Suprapubic skin (tissue), 4 donors: ENCODE results near the gene ADD3.

Experiments
- CTCF ChIP-seq, 2 donors: fragments of 200-600 bp in 1 of 2; fragments of 450-650 bp in 1 of 2; sonication (generic) in 1 of 2; IDR thresholded peaks; one replicate each; pipeline ENCODE4 v1.5.1; 2016 to 2019; ENCODE audit warnings: antibody characterized with exemption in 2 of 2, mild to moderate bottlenecking in 1 of 2, moderate library complexity in 1 of 2
- EP300 ChIP-seq: sonication (generic); formaldehyde crosslinking; IDR thresholded peaks from one replicate; pipeline ENCODE4 v1.6.1; 2017; ENCODE audit warnings: antibody characterized with exemption
- POLR2A ChIP-seq, 2 donors: fragments of 450-650 bp; IDR thresholded peaks; one replicate each; pipeline ENCODE4 v1.6.1; 2017; ENCODE audit warnings: antibody characterized with exemption in 2 of 2, mild to moderate bottlenecking in 2 of 2, moderate library complexity in 2 of 2
- POLR2AphosphoS5 ChIP-seq, 3 donors: sonication (generic); formaldehyde crosslinking; IDR thresholded peaks; one replicate each; pipeline ENCODE4 v1.6.1; 2017; ENCODE audit warnings: antibody characterized with exemption in 3 of 3

- no peak for TF ChIP-seq POLR2A (IDR thresholded peaks at IDR 0.05)
- no peak for TF ChIP-seq CTCF (IDR thresholded peaks at IDR 0.05)
- no peak for TF ChIP-seq EP300
- TF ChIP-seq POLR2AphosphoS5 (IDR thresholded peaks at IDR 0.05) = no peak
Measured at GRCh38 chr10:110009736-110010475, 2.1 kb downstream of the ADD3 start.
